ENCODE results near the gene C5orf22.

The C5orf22 gene

DNA sequence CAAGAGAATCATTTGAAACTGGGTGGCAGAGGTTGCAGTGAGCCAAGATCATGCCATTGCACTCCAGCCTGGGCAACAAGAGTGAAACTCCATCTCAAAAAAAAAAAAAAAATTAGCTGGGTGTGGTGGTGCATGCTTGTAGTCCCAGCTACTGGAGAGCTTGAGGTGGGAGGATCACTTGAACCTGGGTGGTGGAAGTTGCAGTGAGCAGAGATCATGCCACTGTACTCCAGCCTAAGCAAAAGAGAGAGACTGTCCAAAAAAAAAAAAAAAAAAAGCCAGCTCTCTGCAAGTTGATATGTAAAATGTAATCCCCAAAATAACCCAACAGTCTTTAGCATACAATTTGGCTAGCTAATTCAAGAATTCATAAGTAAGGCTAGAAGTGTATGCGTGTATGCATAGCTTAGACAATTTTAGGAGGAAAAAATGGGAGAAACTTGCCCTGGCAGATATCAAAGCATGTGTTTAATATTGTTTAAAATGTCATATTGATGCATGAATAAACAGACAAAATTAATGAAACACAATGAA is 36.3 kb downstream of the C5orf22 start:
- no peak for DNase-seq (ENCODE audit: low read depth)
- no peak for TF ChIP-seq CTCF (conservative IDR thresholded peaks at IDR 0.05; ENCODE audit: low read length)
- H3K4me3 ChIP-seq (ENCODE audit: low read length) = no peak overlapping the region

- no peak for TF ChIP-seq CTCF (conservative IDR thresholded peaks at IDR 0.05; ENCODE audit: low read length)
- no peak for DNase-seq (ENCODE audit: low read depth)
- H3K4me3 ChIP-seq (ENCODE audit: low read length) = no peak overlapping the region
Measured at GRCh38 chr5:31569068-31569467, 37.0 kb downstream of the C5orf22 start.

GRCh38 chr5:31573494-31574142 is 41.5 kb downstream of the C5orf22 start:
- TF ChIP-seq CTCF (conservative IDR thresholded peaks at IDR 0.05; ENCODE audit: low read length) = no peak
- no peak for DNase-seq (ENCODE audit: low read depth)
- no peak overlapping the region for H3K4me3 ChIP-seq (ENCODE audit: low read length)

DNA sequence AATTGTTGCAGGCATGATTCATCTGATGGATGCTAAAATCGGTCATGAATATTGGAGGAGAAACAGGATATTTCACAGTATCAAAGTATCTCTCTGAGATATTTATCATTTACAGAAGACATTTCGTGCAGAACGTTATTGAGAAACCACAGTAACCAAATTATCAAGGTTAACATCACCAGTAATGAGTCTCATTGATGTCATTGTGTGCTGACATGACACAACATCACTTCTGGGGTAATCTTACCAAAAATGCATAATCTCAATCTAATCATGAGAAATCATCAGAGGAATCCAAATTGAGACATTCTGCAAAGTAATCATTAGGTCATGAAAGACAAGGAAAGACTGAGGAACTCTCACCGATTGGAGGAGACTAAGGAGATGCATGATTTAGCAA is 42.7 kb downstream of the C5orf22 start:
- H3K4me3 ChIP-seq (ENCODE audit: low read length) = no peak overlapping the region
- DNase-seq (ENCODE audit: low read depth) = no peak
- TF ChIP-seq CTCF (conservative IDR thresholded peaks at IDR 0.05; ENCODE audit: low read length) = no peak

- TF ChIP-seq CTCF (conservative IDR thresholded peaks at IDR 0.05; ENCODE audit: low read length) = no peak
- DNase-seq (ENCODE audit: low read depth) = no peak
- H3K4me3 ChIP-seq (ENCODE audit: low read length) = no peak overlapping the region
Measured at GRCh38 chr5:31577438-31577837, 45.3 kb downstream of the C5orf22 start.

- no peak for TF ChIP-seq CTCF (conservative IDR thresholded peaks at IDR 0.05; ENCODE audit: low read length)
- DNase-seq (ENCODE audit: low read depth) = no peak
- no peak overlapping the region for H3K4me3 ChIP-seq (ENCODE audit: low read length)
Measured at GRCh38 chr5:31579558-31579957, 47.5 kb downstream of the C5orf22 start.

GRCh38 chr5:31581498-31582099 is 49.5 kb downstream of the C5orf22 start:
- peak; percentile 49 for DNase-seq (ENCODE audit: low read depth)
- H3K4me3 ChIP-seq (ENCODE audit: low read length) = no peak overlapping the region
- peak; percentile 51 for TF ChIP-seq CTCF (conservative IDR thresholded peaks at IDR 0.05; ENCODE audit: low read length)
